HL-60/S4 (cell line): ENCODE measurements around the gene GADD45GIP1.

ENCODE experiments used
- in situ Hi-C: fragments of 300-500 bp; cut with MboI; formaldehyde crosslinking; loops from 2 replicates; pipeline ENCODE4 v1.14.3; 2022; ENCODE audit warnings: low sequenced_read_pairs

Gene GADD45GIP1

GRCh38 chr19:12956446-12957388 lies at the start of gene GADD45GIP1:
GADD45GIP1 (minus strand) TSS chr19:12957223; CDS start chr19:12957212, 11 bp downstream.
- in situ Hi-C loops: no loop called here

- in situ Hi-C loops: no loop called here
Observed at GRCh38 chr19:13005861-13006370, 48.9 kb upstream of the GADD45GIP1 start.

- in situ Hi-C loops: no loop called here
Observed at GRCh38 chr19:13005253-13005652, 48.2 kb upstream of the GADD45GIP1 start.

GRCh38 chr19:13004273-13004672 lies 47.2 kb upstream of the GADD45GIP1 start:
- in situ Hi-C loops: no loop called here

GRCh38 chr19:13003081-13003480 lies 46.1 kb upstream of the GADD45GIP1 start:
- in situ Hi-C loops: no loop called here

- in situ Hi-C loops: no loop called here
Observed at GRCh38 chr19:13002166-13002898, 45.3 kb upstream of the GADD45GIP1 start.

GRCh38 chr19:13001502-13002165 lies 44.6 kb upstream of the GADD45GIP1 start:
- in situ Hi-C loops: no loop called here

GRCh38 chr19:13001166-13001501 lies 44.1 kb upstream of the GADD45GIP1 start:
- in situ Hi-C loops: no loop called here

- in situ Hi-C loops: no loop called here
Observed at GRCh38 chr19:12997967-12998940, 41.2 kb upstream of the GADD45GIP1 start.

- in situ Hi-C loops: no loop called here
Observed at GRCh38 chr19:12997179-12997966, 40.4 kb upstream of the GADD45GIP1 start.

GRCh38 chr19:12996406-12997094 lies 39.5 kb upstream of the GADD45GIP1 start:
- in situ Hi-C loops: no loop called here

- in situ Hi-C loops: no loop called here
Observed at GRCh38 chr19:12995596-12996405, 38.8 kb upstream of the GADD45GIP1 start.

- in situ Hi-C loops: no loop called here
Observed at GRCh38 chr19:12994701-12995595, 37.9 kb upstream of the GADD45GIP1 start, which contains the start of gene NFIX. NFIX (plus strand) TSS chr19:12995475; CDS start chr19:12995838, 363 bp downstream.

GRCh38 chr19:12993562-12993961 lies 36.5 kb upstream of the GADD45GIP1 start:
- in situ Hi-C loops: no loop called here

GRCh38 chr19:12992729-12993128 lies 35.7 kb upstream of the GADD45GIP1 start:
- in situ Hi-C loops: no loop called here

GRCh38 chr19:12991296-12991695 lies 34.3 kb upstream of the GADD45GIP1 start:
- in situ Hi-C loops: no loop called here

GRCh38 chr19:12990853-12991252 lies 33.8 kb upstream of the GADD45GIP1 start:
- in situ Hi-C loops: no loop called here
